Muscle of leg (tissue), 11 donors: ENCODE measurements around the gene AMMECR1. TPM values are rescaled to one million over a fixed set of nuclear protein-coding genes. Genes with fewer than 3 reads are reported as not detected.
A peak's percentile ranks its signal among the peaks of the same experiment; 100 is the strongest.

ENCODE experiments used
- DNase-seq: peaks from one replicate; pipeline ENCODE4 v3.0.0; 2013
- H3K27ac ChIP-seq: one replicate; pipeline ENCODE4 v1.5.1; 2013; ENCODE audit warnings: mild to moderate bottlenecking, low read length, control low read depth
- H3K27me3 ChIP-seq: one replicate; pipeline ENCODE4 v1.6.1; 2013; ENCODE audit warnings: low read length; ENCODE audit not compliant: control insufficient read depth, insufficient read depth
- H3K36me3 ChIP-seq: one replicate; pipeline ENCODE4 v1.6.1; 2013; ENCODE audit warnings: low read length; ENCODE audit not compliant: control insufficient read depth, insufficient read depth
- H3K4me1 ChIP-seq: one replicate; pipeline ENCODE4 v1.6.1; 2013; ENCODE audit warnings: low read length; ENCODE audit not compliant: control insufficient read depth, insufficient read depth
- H3K4me3 ChIP-seq: one replicate; pipeline ENCODE4 v1.5.1; 2013; ENCODE audit warnings: low read length, control low read depth
- H3K9me3 ChIP-seq: replicated peaks from 2 replicates; pipeline ENCODE4 v1.6.1; 2013; ENCODE audit warnings: low read depth, low read length; ENCODE audit not compliant: control insufficient read depth
- WGBS: methylation state at CpG from one replicate; pipeline ENCODE4 v1.1.5; 2013; ENCODE audit warnings: missing lambda C conversion rate; ENCODE audit not compliant: insufficient coverage; 5-methylcytosine and 5-hydroxymethylcytosine counted together
- polyA plus RNA-seq, 8 donors: library from polyadenylated mRNA; unstranded; fragments of 120-200 nt; gene quantifications; one replicate each; pipeline versions ENCODE4 v1.2.1 to v1.2.3, GENCODE V29; 2013; ENCODE audit warnings: inconsistent platforms in 1 of 8, low replicate concordance in 1 of 8; ENCODE audit not compliant: insufficient read length in 8 of 8, insufficient read depth in 1 of 8
- total RNA-seq: library from RNA; stranded (reverse); fragments of 120-200 nt; gene quantifications from one replicate; pipeline ENCODE4 v1.2.4, GENCODE V29; 2013

AMMECR1 gene
- total and polyA plus RNA-seq, 9 donors: 7.1 to 10.3 (median 8.0) TPM

DNA sequence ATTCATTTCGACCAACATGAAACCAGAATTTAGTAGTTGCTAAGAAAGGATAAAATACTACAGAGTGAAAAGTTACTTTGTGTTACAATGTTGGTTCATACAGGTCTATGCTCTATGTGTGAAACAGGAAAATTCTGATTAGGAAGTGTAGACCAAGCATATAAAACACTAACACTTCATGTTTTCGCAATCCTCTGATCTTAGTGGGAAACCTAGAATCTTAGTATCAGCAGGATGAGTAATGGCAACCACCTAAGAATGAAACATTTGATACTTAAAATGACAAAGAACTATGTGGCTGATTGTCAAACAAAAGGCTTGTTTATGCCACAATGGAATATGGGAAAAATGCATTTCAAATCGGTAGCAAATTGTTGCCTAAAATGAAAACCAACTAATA is 116.1 kb downstream of the AMMECR1 start:
- Histone ChIP-seq H3K4me3 (no peak overlapping the region), H3K9me3 (no peaks in the 10 kb centered on the region), H3K27ac (no peak overlapping the region), H3K4me1 (no peaks in the 10 kb centered on the region), H3K36me3 (no peaks in the 10 kb centered on the region), H3K27me3 (peaks cover 7% of the 10 kb centered on the region)
- WGBS: no CpG with 5 or more reads among the region's 3 CpGs
- no peak for DNase-seq

DNA sequence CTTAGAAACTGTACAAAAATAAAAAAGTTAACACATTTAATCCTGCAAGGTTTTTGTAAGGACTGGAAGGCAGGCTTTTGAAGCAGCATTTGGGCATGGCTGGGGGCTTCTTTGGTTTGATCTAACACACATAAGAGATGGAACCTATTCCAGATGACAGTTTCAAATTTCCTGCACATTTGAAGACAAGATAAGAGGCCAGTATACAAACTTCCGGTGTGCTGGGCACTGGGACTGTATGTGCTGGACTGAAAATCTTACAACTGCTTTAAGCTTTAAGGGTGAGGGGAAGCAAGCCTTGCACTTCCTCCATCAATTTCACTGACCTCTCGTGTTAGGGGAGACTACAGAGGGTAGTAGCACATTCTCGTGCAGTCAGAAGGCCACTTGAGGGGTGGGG is 122.9 kb downstream of the AMMECR1 start:
- H3K27ac ChIP-seq: no peak overlapping the region
- 57% methylated on average over 1 of the region's 3 CpGs for WGBS
- no peaks in the 10 kb centered on the region for H3K36me3 ChIP-seq
- no peak for DNase-seq
- no peaks in the 10 kb centered on the region for H3K4me1 ChIP-seq
- H3K4me3 ChIP-seq: no peak overlapping the region
- no peaks in the 10 kb centered on the region for H3K9me3 ChIP-seq
- H3K27me3 ChIP-seq: peaks cover 11% of the 10 kb centered on the region

GRCh38 chrX:110192516-110192915 is 125.4 kb downstream of the AMMECR1 start:
- 80% methylated on average over 2 of the region's 4 CpGs for WGBS
- Histone ChIP-seq H3K4me1 (no peaks in the 10 kb centered on the region), H3K36me3 (no peaks in the 10 kb centered on the region), H3K27me3 (peaks cover 6% of the 10 kb centered on the region), H3K9me3 (no peaks in the 10 kb centered on the region), H3K27ac (no peak overlapping the region), H3K4me3 (no peak overlapping the region)
- DNase-seq: no peak

- Histone ChIP-seq H3K27me3 (peaks cover 2% of the 10 kb centered on the region), H3K4me1 (no peaks in the 10 kb centered on the region), H3K27ac (no peak overlapping the region), H3K9me3 (no peaks in the 10 kb centered on the region), H3K36me3 (no peaks in the 10 kb centered on the region), H3K4me3 (no peak overlapping the region)
- DNase-seq: no peak
- WGBS: no CpG with 5 or more reads among the region's 4 CpGs
Observed at GRCh38 chrX:110188701-110189558, 129.0 kb downstream of the AMMECR1 start.

GRCh38 chrX:110183314-110183713 is 134.6 kb downstream of the AMMECR1 start:
- WGBS: no CpG with 5 or more reads among the region's 2 CpGs
- DNase-seq: no peak

DNA sequence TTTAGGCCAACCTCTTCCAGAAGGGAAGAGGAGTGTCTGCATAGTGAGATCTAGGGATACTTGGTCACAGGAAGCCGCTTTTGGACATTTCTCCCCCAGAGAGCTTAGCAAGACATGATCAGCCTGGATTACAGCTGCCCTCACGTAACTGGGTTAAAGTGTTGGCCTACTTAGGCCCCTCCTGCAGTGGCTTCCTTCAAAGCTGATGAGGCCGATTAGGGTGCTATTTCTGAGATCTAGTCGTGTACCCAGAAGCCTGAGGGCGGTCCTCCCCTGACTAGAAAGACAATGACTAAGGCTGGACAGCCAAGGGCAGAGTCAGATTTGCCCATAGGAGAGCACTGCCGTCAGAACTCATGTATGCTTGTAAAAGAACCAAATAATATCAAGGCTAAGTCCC is 135.0 kb downstream of the AMMECR1 start:
- 53% methylated on average over 5 of the region's 6 CpGs for WGBS
- H3K36me3 ChIP-seq: peaks cover 7% of the 10 kb centered on the region

More at GRCh38 chrX:110183314-110183713, 134.6 kb downstream of the AMMECR1 start:
- H3K9me3 ChIP-seq: no peaks in the 10 kb centered on the region
- peaks cover 7% of the 10 kb centered on the region for H3K36me3 ChIP-seq
- H3K27ac ChIP-seq: no peak overlapping the region
- peaks cover 25% of the 10 kb centered on the region for H3K27me3 ChIP-seq
- H3K4me3 ChIP-seq: no peak overlapping the region
- H3K4me1 ChIP-seq: no peaks in the 10 kb centered on the region

DNA sequence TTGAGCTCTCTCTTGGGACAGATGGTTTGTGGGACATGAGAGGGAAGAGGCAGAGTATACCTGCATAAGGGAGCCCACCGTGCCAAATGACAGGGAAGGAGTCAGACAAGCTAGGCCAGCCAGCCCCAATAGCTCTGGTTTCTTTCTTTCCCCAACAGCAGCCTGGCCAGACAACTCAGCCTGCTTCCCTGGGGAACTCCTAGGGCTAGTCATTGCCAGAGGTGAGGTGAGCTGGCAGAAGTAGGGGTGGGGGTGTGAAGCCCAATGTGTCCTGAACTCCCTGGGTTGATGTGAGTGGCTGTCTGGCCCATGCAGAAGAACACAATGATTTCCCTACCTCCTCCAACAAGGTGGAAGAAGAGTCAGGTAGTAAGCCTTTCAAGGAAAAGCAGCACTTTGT is 135.5 kb downstream of the AMMECR1 start:
- Histone ChIP-seq H3K4me1 (no peaks in the 10 kb centered on the region), H3K4me3 (no peak overlapping the region), H3K27ac (no peak overlapping the region), H3K36me3 (peaks cover 7% of the 10 kb centered on the region), H3K9me3 (no peaks in the 10 kb centered on the region), H3K27me3 (peaks cover 25% of the 10 kb centered on the region)
- 60% methylated on average over 1 of the region's 1 CpG for WGBS
- no peak for DNase-seq

More for the DNA sequence above, 135.0 kb downstream of the AMMECR1 start:
- Histone ChIP-seq H3K4me3 (no peak overlapping the region), H3K27me3 (peaks cover 25% of the 10 kb centered on the region), H3K27ac (no peak overlapping the region), H3K4me1 (no peaks in the 10 kb centered on the region), H3K9me3 (no peaks in the 10 kb centered on the region)
- no peak for DNase-seq

DNA sequence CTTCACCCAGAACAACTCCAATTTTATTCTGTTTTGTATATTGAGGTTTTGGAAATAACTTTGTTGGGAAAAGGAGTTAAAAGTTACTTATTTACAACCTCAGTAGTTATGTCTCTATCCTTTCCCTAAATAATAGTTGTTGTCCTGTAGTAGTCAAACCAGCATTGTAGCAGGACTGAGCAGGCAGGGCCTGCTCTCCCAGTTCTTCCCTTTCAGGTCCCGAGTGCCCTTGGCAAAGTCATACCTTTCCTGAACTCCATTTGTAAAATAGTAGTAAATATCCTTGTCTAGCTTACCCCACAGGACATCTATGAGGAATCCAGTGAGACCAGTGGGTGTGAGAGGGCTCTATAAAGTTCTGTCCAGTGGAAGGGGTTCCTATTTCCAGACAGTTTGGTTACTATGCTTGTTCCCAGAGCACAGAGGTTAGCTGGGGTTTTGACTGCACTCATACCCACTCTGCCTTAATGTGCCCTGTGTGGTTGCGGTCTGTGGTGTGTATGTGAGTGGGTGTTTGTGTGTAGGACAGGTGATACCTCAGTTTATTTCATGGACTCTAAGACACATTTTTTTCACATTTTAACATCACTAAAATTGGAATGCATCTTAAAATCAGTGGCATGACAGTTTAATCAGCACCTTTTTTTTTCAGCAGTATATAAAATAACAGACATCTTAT is 136.3 kb downstream of the AMMECR1 start:
- WGBS: no CpG with 5 or more reads among the region's 2 CpGs
- peaks cover 7% of the 10 kb centered on the region for H3K36me3 ChIP-seq
- H3K27me3 ChIP-seq: peaks cover 28% of the 10 kb centered on the region
- no peak overlapping the region for H3K27ac ChIP-seq
- H3K9me3 ChIP-seq: no peaks in the 10 kb centered on the region
- no peak overlapping the region for H3K4me3 ChIP-seq
- no peaks in the 10 kb centered on the region for H3K4me1 ChIP-seq
- DNase-seq: no peak

GRCh38 chrX:110180928-110181310 is 137.0 kb downstream of the AMMECR1 start:
- H3K4me3 ChIP-seq: no peak overlapping the region
- DNase-seq: peak; percentile 33
- no peaks in the 10 kb centered on the region for H3K9me3 ChIP-seq
- H3K4me1 ChIP-seq: no peaks in the 10 kb centered on the region
- WGBS: 45% methylated on average over 4 of the region's 6 CpGs
- peak overlapping the region; percentile 55 for H3K27ac ChIP-seq
- H3K27me3 ChIP-seq: peaks cover 34% of the 10 kb centered on the region
- peaks cover 7% of the 10 kb centered on the region for H3K36me3 ChIP-seq

GRCh38 chrX:110180176-110180927 is 137.5 kb downstream of the AMMECR1 start:
- H3K27ac ChIP-seq: peak overlapping the region; percentile 55
- no peak overlapping the region for H3K4me3 ChIP-seq
- H3K36me3 ChIP-seq: peaks cover 7% of the 10 kb centered on the region
- no peaks in the 10 kb centered on the region for H3K4me1 ChIP-seq
- DNase-seq: peak; percentile 82
- H3K9me3 ChIP-seq: no peaks in the 10 kb centered on the region
- WGBS: no CpG with 5 or more reads among the region's 5 CpGs
- peaks cover 38% of the 10 kb centered on the region for H3K27me3 ChIP-seq
